IMR-90 (cell line): Measurements from ENCODE around the gene KCNK10. TPM values are rescaled to one million over a fixed set of nuclear protein-coding genes. Genes with fewer than 3 reads are reported as not detected.

Experiments
- ATAC-seq: fragments of 200-7000 bp; cut with Tn5 transposase; 2 replicates; pipeline ENCODE4 v1.9.1; 2020; ENCODE audit warnings: low read depth, mild to moderate bottlenecking, moderate library complexity
- BruUV-seq: library from RNA; stranded (reverse); fragments of 400-500 nt; replicated peaks from 2 replicates; lab custom pipeline; 2021; lab: Mats Ljungman, UMichigan
- CTCF ChIA-PET: fragments of 300-600 bp; formaldehyde crosslinking; extraction: SDS; loops from one replicate; lab custom pipeline; 2021; ENCODE audit warnings: antibody characterized with exemption; lab: Yijun Ruan, JAX
- POLR2A ChIA-PET: fragments of 300-600 bp; sonication (Branson Sonifier 250); formaldehyde crosslinking; loops from one replicate; lab custom pipeline; 2022; ENCODE audit warnings: antibody characterized with exemption; ENCODE audit not compliant: unreplicated experiment; lab: Charles Lee
- DNase-seq: peaks from one replicate; pipeline ENCODE4 v3.0.0; 2013
- H2AFZ ChIP-seq: replicated peaks from 2 replicates; pipeline ENCODE3; 2013; ENCODE audit warnings: low read length, mild to moderate bottlenecking; ENCODE audit not compliant: poor library complexity
- H2AK5ac ChIP-seq: 2 replicates; pipeline ENCODE4 v1.6.1; 2013; ENCODE audit warnings: low read depth, low read length, inconsistent platforms
- H2AK9ac ChIP-seq: replicated peaks from 2 replicates; pipeline ENCODE3; 2013; ENCODE audit warnings: mild to moderate bottlenecking, low read depth, low read length, moderate library complexity; ENCODE audit not compliant: poor library complexity
- H2BK120ac ChIP-seq: 2 replicates; pipeline ENCODE4 v1.6.1; 2013; ENCODE audit warnings: low read depth, low read length, inconsistent platforms
- H2BK15ac ChIP-seq: 3 replicates; pipeline ENCODE4 v1.6.1; 2013; ENCODE audit warnings: low read depth, low read length, inconsistent platforms
- H2BK20ac ChIP-seq: 2 replicates; pipeline ENCODE4 v1.6.1; 2013; ENCODE audit warnings: low read depth, mild to moderate bottlenecking, inconsistent platforms, low read length, moderate library complexity
- H2BK5ac ChIP-seq: 2 replicates; pipeline ENCODE4 v1.6.1; 2013; ENCODE audit warnings: mild to moderate bottlenecking, low read depth, low read length, inconsistent platforms; ENCODE audit not compliant: poor library complexity, severe bottlenecking
- H3K14ac ChIP-seq: replicated peaks from 2 replicates; pipeline ENCODE4 v1.6.1; 2013; ENCODE audit warnings: low read depth, low read length, inconsistent platforms
- H3K18ac ChIP-seq: 2 replicates; pipeline ENCODE4 v1.6.1; 2013; ENCODE audit warnings: low read depth, low read length, control low read depth
- H3K23ac ChIP-seq: 2 replicates; pipeline ENCODE4 v1.6.1; 2013; ENCODE audit warnings: low read depth, low read length, inconsistent platforms
- H3K27ac ChIP-seq: 2 replicates; pipeline ENCODE4 v1.5.1; 2013; ENCODE audit warnings: mild to moderate bottlenecking, control low read depth, low read length; ENCODE audit not compliant: insufficient read depth
- H3K27me3 ChIP-seq: 2 replicates; pipeline ENCODE4 v1.6.1; 2013; ENCODE audit warnings: low read length; ENCODE audit not compliant: control insufficient read depth, insufficient read depth
- H3K36me3 ChIP-seq: 2 replicates; pipeline ENCODE4 v1.6.1; 2013; ENCODE audit warnings: low read length, mixed read lengths; ENCODE audit not compliant: control insufficient read depth, insufficient read depth
- H3K4ac ChIP-seq: 2 replicates; pipeline ENCODE4 v1.6.1; 2013; ENCODE audit warnings: low read depth, low read length, inconsistent platforms
- H3K4me1 ChIP-seq: 2 replicates; pipeline ENCODE4 v1.6.1; 2013; ENCODE audit warnings: low read length, mixed read lengths; ENCODE audit not compliant: control insufficient read depth, insufficient read depth
- H3K4me2 ChIP-seq: 2 replicates; pipeline ENCODE4 v1.6.1; 2013; ENCODE audit warnings: low read depth, mild to moderate bottlenecking, control low read depth, low read length, moderate library complexity
- H3K4me3 ChIP-seq: 2 replicates; pipeline ENCODE4 v1.5.1; 2013; ENCODE audit warnings: low read depth, mild to moderate bottlenecking, control low read depth, low read length, moderate library complexity; ENCODE audit not compliant: insufficient read depth
- H3K56ac ChIP-seq: 2 replicates; pipeline ENCODE4 v1.6.1; 2013; ENCODE audit warnings: low read length, inconsistent platforms; ENCODE audit not compliant: insufficient read depth; ENCODE audit errors: extremely low read depth
- H3K79me1 ChIP-seq, 2 experiments: 2 replicates each; pipeline ENCODE4 v1.6.1; 2013; ENCODE audit warnings: low read length in 2 of 2, inconsistent platforms in 1 of 2, low read depth in 1 of 2
- H3K9ac ChIP-seq: 2 replicates; pipeline ENCODE4 v1.6.1; 2013; ENCODE audit warnings: low read depth, low read length, control low read depth
- H3K9me1 ChIP-seq: 2 replicates; pipeline ENCODE4 v1.6.1; 2013; ENCODE audit warnings: low read length, inconsistent platforms; ENCODE audit not compliant: insufficient read depth
- H3K9me3 ChIP-seq: 2 replicates; pipeline ENCODE4 v1.6.1; 2013; ENCODE audit warnings: low read length; ENCODE audit not compliant: control insufficient read depth, insufficient read depth
- H4K20me1 ChIP-seq: 2 replicates; pipeline ENCODE4 v1.6.1; 2013; ENCODE audit warnings: low read length, inconsistent platforms; ENCODE audit not compliant: insufficient read depth
- H4K5ac ChIP-seq: 2 replicates; pipeline ENCODE4 v1.6.1; 2013; ENCODE audit warnings: mild to moderate bottlenecking, low read depth, low read length, control low read depth
- H4K8ac ChIP-seq, 2 experiments: 2 replicates each; pipeline ENCODE4 v1.6.1; 2013; ENCODE audit warnings: low read depth in 2 of 2, low read length in 2 of 2, control low read depth in 1 of 2, inconsistent platforms in 1 of 2
- H4K91ac ChIP-seq: 2 replicates; pipeline ENCODE4 v1.6.1; 2013; ENCODE audit warnings: low read depth, low read length, inconsistent platforms; ENCODE audit not compliant: insufficient read depth
- SMC3 ChIP-seq: fragments of 150-350 bp; IDR thresholded peaks from 2 replicates; pipeline ENCODE4 v1.6.1; 2016; ENCODE audit warnings: low read depth, mild to moderate bottlenecking, antibody characterized with exemption, low read length, moderate library complexity
- WGBS, 2 experiments: methylation state at CpG; one replicate each; pipeline versions ENCODE4 v1.1.5 to v1.1.7; 2013; ENCODE audit warnings: missing lambda C conversion rate in 2 of 2; ENCODE audit not compliant: insufficient read length in 1 of 2; ENCODE audit errors: extremely low coverage in 2 of 2; 5-methylcytosine and 5-hydroxymethylcytosine counted together
- dilution Hi-C: fragments of 300-500 bp; cut with HindIII; formaldehyde crosslinking; loops from one replicate; pipeline ENCODE4 v1.14.3; 2018; ENCODE audit warnings: low sequenced_read_pairs; ENCODE audit not compliant: unreplicated experiment
- in situ Hi-C: fragments of 300-500 bp; cut with MboI; formaldehyde crosslinking; loops from 3 replicates; pipeline ENCODE4 v1.14.3; 2019; ENCODE audit warnings: low sequenced_read_pairs, inconsistent platforms, mixed read lengths
- intact Hi-C: fragments of 100-400 bp; cut with micrococcal nuclease; formaldehyde crosslinking; loops from 2 replicates; pipeline ENCODE4 v1.10.0; 2022
- polyA plus RNA-seq, 3 experiments: library from polyadenylated mRNA; depleted of rRNA; stranded (reverse); fragments of >200 nt; gene quantifications; 2 replicates each; pipeline ENCODE4 v1.2.3, GENCODE V29; 2012; ENCODE audit warnings: low replicate concordance in 1 of 3
- total RNA-seq: library from RNA; depleted of rRNA; stranded (reverse); fragments of >200 nt; gene quantifications from 2 replicates; pipeline ENCODE4 v1.2.3, GENCODE V29; 2012

KCNK10 gene
- total and polyA plus RNA-seq, 2 of the 4 experiments (the other 2 are of a cell fraction) = not detected

DNA sequence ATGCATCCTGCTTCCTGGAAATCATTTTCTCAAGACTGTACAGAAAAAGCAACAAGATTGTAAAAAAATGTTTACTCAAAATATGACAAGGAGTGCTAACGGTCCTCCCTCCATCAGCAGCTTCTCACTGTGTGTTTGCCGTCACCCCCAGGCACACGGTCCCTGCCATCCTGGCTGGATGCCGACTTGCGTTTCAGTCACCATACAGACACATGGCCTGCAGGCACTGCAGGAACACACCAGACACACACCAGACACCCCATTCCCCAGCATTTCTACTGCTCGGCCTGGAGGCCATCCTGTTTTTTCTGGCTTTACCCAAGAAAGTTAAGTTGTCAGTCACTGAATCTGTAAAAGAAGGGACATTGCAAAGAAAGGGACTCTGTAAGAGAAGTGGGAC, 10.8 kb downstream of the KCNK10 start:
- no peaks in the 10 kb centered on the region for H3K36me3 ChIP-seq
- TF ChIP-seq SMC3 = no peak
- H4K20me1 ChIP-seq = no peaks in the 10 kb centered on the region
- H2AK9ac ChIP-seq = no peak overlapping the region
- H3K27me3 ChIP-seq = no peaks in the 10 kb centered on the region
- H4K91ac ChIP-seq = no peak overlapping the region
- H3K4ac ChIP-seq = no peak overlapping the region
- ATAC-seq (no peak), DNase-seq (no peak)
- no peak overlapping the region for H3K56ac ChIP-seq
- H2BK20ac ChIP-seq = no peak overlapping the region
- H3K79me1 ChIP-seq = no peaks in the 10 kb centered on the region
- no peak overlapping the region for H4K5ac ChIP-seq
- H3K27ac ChIP-seq = no peak overlapping the region
- H3K9me1 ChIP-seq = no peaks in the 10 kb centered on the region
- no TSS peak for BruUV-seq
- no peak overlapping the region for H3K4me3 ChIP-seq
- no peak overlapping the region for H3K9ac ChIP-seq
- intact Hi-C loops = no loop called here
- H4K8ac ChIP-seq = no peak overlapping the region
- in situ Hi-C loops = no loop called here
- no peak overlapping the region for H2AFZ ChIP-seq
- dilution Hi-C loops = no loop called here
- no peaks in the 10 kb centered on the region for H3K4me1 ChIP-seq
- H3K4me2 ChIP-seq = no peak overlapping the region
- CTCF ChIA-PET = no interaction called here
- POLR2A ChIA-PET = no interaction called here
- H2AK5ac ChIP-seq = no peak overlapping the region
- H2BK120ac ChIP-seq = no peak overlapping the region
- no peaks in the 10 kb centered on the region for H3K9me3 ChIP-seq
- H3K23ac ChIP-seq = no peak overlapping the region
- no peak overlapping the region for H3K18ac ChIP-seq
- no CpG with 5 or more reads among the region's 6 CpGs for WGBS, 2 experiments
- no peak overlapping the region for H2BK15ac ChIP-seq
- H2BK5ac ChIP-seq = no peak overlapping the region
- no peak overlapping the region for H3K14ac ChIP-seq
